Measurements from ENCODE around the gene SUPT3H.
A peak's percentile ranks its signal among the peaks of the same experiment; 100 is the strongest.
"Not testable (repeated sequence)": the region's sequence is repeated elsewhere in the genome, so short reads cannot be mapped to it uniquely, and the experiment has no call there.

Gene SUPT3H

DNA sequence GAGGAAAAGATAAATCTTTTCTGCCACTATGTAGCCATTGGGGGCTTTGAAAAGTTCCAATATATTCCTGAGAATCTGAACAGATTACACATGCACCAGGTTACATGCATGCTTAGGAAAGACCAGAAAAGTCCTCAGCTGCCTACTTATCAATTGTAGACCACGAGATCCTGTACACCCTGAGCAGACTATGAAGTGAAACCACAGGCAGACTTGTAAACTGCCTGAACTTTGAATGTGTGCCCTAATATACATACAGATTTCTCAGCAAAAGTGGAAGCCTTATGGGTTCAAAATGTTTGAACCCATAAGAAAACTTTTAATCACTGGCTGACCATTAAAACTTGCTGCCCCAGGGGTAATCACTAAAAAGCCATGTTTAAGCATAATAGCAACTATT is 323.1 kb downstream of the SUPT3H start:
- DNase-seq (ENCODE audit: low spot score) = no peak

DNA sequence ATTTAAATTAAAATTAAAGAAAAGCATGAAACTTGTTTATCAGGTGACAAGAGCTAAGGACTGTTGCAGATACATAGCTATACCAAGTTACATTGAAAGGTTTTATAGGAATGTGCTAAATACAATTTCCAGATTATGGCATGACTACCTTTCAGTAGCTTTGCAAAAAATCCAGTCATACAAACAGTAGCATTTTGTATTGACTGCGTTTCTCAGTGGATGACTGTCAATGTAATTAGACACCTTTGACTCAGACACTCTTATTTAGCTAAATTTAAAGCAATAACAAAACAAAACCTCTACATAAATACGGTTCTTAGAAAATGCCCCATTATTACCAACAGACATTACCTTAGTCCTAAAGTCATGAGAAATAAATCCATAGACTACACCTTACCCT is 325.4 kb downstream of the SUPT3H start:
- DNase-seq (ENCODE audit: low spot score) = no peak

DNA sequence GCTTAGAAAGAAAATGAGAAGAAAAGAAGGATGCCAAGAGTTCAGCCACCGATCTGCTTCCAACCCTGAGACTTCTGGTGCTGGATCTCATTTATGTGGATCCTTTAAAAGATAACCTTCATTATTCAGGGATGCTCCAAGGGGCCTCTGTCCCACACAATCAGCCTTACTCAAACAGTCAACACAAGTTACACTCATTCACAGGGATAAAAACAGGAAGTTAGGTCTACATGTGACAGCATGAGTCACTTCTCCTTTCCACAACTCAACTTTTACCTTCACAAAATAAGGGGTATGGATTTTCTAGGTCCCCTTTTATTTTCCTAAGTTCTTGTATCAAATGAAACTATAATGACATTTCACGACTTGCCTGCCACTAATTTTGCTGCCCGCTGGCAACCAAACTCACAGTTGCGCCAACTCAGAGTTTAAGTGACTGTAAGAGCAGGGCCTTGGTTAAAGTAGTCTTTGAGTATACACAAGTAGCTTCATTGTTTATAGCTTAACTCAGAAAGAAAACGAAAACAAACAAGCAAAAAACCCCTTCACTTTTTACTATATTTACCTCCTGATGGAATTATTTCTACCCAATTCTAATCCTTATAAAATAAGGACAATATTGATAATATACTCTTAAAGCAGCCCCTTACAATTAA is 328.4 kb downstream of the SUPT3H start:
- peak; percentile 56 for DNase-seq (ENCODE audit: low spot score)

DNA sequence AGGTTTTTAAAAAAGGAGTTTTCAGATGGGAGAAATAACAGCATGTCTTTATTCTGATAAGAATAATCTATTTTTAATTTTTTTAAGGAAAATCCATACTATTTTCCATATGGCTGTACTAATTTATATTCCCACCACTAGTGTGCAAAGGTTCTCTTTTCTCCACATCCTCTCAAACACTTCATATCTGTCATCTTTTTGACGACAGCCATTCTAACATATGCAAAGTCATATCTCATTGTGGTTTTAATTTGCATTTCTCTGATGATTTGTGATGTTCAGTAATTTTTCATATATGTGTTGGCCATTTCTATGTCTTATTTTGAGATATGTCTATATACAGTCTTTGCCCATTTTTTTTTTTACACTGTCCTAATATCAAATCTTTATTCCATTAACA is 330.2 kb downstream of the SUPT3H start:
- no peak for DNase-seq (ENCODE audit: low spot score)

DNA sequence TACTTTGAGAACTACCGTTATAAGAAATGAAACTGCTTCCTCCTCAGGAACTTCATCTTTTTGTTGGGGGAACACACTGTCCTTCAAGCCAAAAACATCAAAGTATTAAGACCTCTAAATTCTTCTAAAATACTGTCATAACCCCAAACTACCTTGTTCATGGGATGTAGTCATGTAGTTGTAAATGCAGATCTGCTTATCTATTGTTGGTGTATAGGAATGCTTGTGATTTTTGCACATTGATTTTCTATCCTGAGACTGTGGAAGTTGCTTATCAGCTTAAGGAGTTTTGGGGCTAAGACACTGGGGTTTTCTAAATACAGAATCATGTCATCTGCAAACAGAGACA is 332.5 kb downstream of the SUPT3H start:
- peak; percentile 61 for DNase-seq (ENCODE audit: low spot score)

DNA sequence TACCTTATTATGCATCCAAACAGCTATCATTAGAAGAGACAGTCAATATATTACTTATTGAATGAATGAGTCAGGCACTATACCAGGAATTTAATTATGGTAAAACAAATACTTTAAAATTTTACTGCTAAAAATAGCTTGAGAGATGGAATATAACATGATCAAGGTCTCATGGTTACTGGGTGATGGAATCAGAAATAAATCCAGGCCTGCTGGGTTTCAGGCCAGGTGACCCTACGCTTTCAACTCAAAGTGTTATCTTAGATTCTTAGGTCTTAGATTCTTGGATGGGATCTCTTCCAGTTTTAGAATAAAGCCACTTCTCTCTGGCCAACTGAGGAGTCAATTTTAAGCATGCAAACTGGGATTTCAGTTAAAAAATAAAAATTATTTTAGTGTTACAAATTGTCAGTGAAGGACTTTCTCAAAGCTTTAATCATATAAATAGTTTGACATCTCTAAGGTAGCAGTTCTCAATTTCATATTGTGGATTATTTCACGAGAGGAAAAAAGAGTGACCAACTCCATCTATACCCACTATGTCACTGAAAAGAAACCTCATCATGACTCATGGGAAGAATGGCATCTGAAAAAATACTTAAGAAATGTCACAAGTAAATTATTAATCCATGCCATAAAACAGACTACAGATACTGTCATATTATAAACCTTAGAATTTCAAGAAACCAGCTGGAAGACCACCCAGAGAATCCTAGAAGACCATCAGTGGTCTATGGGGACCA is 333.1 kb downstream of the SUPT3H start:
- peak; percentile 78 for DNase-seq (ENCODE audit: low spot score)

DNA sequence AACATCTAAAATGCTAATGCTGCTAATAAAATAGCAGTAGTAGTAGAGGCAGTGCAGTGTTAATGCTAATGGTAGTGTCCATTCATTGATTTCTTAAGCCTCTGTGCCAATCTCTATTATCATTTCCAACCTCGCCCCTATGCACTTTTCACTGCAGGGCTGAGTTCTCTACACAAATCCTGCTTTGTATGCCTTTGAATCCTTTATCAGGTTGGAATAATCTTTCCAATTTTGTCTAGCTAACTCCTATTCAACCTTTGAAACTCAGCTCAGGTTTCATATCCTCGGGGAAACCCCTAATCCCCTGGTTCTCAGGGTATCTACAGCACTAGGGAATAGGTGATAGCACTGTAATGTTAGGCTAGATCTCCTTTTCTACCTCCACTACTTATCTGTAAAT is 333.6 kb downstream of the SUPT3H start:
- DNase-seq (ENCODE audit: low spot score) = peak; percentile 24

DNA sequence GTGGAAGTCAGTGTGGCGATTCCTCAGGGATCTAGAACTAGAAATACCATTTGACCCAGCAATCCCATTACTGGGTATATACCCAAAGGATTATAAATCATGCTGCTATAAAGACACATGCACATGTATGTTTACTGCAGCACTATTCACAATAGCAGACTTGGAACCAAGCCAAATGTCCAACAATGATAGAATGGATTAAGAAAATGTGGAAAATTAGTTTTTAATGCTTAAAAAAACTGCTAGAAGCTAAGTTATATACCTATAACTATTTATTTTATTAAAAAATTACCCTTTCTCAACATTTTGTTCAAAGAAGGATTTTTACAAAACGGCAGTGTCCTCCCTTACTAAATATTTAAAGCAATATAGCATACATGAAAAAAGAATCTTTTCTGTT is 335.1 kb downstream of the SUPT3H start:
- DNase-seq (ENCODE audit: low spot score) = not testable (repeated sequence)

DNA sequence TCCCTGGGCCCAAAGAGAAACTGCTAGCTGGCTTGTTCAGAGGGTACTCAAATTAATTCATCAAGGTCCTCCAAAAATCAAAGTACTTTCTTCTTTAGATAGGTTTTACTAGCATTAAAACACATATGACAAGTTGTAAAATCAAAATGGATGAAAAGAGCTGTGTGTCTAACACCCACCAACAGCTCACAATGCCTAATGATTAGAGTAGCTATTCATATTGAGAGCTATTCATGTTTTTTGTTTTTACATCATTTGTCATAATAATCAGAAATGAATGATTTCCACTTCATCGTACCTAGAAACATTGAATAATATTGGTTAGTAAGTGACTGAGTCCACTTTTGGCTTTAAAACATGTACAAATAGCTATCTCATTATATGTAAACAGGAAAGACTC is 339.5 kb downstream of the SUPT3H start:
- no peak for DNase-seq (ENCODE audit: low spot score)

DNA sequence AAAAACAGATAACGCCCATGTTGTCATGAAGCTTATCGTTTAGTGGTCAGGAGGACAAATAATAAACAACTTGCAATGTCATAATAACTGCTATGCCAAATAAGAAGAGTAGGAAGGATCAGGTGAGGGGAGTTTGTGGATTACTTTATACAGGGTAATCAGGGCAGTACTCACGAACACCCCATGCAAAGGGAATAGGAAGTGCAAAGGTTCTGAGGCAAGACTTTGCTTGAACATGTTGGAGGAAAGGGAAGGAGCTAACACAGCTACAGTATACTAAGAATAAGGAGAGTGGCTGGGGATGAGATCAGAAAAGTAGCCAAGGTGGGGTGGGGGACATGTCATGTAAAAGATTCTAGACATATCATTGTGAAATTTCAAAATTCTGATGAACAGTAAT is 341.6 kb downstream of the SUPT3H start:
- DNase-seq (ENCODE audit: low spot score) = no peak

DNA sequence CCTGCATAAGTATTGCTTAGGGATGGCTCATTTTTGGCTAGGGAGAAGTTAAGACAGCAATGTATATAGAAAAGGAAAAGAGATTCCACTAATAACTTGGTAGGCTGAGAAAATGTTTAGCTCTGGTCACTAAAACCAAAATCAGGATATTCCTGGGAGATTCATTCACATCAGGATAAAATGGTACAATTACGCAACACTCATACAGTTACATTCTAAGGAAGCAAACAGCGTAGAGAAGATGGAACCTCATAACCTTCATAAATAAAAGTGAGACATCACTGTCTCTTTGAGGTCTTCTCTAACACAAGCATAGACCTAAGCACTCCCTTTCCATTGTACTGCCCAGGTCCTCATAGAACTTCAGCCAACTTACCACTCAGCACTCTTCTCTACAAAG is 345.3 kb downstream of the SUPT3H start:
- DNase-seq (ENCODE audit: low spot score) = no peak

DNA sequence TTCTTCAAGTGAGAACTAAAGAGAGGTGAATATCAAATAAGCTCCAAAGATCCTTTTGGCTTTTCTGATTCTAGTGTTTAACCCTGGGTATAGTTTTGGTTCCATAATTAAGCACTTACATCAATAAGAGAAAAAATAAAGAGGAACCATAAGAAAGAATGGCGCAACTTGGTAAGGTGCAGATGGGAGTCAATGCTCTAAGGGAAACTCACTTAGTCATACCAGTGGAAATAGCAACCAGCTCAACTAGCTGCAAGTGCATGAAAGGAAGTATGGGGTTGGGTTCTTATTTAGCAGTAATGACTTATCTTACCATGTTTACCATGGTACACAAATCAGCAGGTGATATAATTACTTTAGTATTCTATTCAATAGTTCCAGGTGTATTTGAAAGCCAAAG is 346.1 kb downstream of the SUPT3H start:
- DNase-seq (ENCODE audit: low spot score) = no peak

DNA sequence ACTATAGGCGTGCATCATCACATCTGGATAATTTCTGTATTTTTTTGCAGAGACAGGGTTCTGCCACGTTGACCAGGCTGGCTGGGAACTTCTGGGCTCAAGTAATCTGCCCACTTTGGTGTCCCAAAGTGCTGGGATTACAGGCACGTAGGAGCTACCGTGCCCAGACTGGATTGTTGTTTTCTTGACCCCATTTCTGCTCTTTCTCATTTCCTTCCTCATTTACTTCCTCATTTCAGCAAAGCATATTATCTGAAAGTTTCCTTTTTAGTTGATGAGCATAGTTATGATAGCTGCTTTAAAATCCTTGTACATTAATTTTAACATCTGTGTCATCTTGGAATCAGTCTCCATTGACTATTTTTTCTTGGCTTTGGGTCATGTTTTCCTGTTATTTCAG is 350.6 kb downstream of the SUPT3H start:
- DNase-seq (ENCODE audit: low spot score) = no peak

DNA sequence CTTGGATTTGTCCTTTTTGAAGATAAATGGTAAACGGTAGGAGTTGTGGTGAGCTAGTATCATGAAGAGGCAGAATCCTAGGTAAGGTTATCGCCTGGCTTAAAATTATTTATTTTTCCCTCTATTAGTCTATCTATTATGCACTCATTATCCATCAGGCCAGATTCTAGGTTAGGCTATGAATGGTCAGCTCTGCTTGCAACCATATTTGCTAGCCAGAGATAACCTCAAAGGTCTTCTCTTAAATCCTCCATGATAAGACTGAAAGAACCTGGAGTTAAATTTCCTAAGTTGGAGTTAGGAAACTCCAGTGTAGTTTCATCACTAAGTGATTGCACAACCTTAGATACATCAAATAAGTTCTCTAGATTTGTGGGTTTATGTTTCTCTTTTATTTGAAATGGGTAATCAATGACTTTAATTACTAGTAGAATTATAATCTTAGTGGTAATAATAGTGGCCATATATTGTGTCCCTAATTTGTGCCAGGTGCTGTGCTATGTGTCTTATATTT is 351.7 kb downstream of the SUPT3H start:
- DNase-seq (ENCODE audit: low spot score) = no peak

DNA sequence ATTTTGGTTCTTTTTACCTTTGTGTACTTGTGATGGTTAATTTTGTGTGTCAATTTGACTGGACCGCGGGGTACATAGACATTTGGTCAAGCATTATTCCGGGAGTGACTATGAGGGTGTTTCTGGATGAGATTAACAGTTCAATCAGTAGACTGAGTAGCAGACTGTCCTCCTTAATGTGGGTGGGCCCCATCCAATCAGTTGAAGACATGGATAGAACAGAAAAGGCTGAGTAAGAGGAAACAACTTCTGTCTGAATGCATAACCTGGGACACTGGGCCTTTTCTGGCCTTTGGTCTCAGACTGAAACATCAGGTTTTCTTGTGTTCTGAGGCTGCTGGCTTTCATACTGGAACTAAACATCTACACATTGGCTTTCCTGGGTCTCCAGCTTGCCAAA is 353.1 kb downstream of the SUPT3H start:
- no peak for DNase-seq (ENCODE audit: low spot score)

DNA sequence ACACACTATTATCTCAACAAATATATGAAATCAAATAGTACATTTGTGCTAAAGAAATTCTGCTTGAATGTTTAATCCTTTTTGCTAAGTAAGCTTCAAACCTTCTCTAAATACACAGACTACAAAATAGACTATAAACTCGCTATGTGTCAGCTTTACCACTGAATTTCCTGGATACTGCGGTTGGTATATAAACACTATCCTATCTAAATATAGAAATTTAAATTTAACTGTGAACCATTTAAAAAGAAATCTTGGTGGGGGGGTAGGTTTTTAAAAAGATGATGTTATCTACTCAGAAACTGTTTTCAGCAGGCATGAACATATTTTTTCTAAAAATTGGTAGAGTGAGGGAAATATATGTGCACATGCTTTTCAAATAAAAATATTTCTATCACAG is 356.1 kb downstream of the SUPT3H start:
- no peak for DNase-seq (ENCODE audit: low spot score)

DNA sequence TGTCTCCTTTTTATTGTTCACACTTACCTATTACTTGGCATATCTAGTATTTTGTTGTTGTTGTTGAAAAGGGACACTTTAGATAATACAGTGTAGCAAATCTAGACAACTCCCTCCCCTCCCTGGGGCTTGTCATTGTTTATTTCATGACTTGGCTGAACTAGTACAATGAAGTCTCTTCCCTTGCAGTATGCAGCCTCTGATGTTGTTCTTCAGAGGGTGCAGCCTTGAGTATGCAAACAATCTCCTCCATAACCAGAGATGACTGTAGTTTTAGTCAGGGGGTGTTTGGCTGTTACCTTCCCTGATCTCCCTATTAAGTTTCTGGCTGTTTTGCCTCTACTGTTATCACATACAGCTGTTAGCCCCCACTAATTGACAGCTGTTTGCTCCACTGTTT is 365.0 kb downstream of the SUPT3H start:
- no peak for DNase-seq (ENCODE audit: low spot score)

DNA sequence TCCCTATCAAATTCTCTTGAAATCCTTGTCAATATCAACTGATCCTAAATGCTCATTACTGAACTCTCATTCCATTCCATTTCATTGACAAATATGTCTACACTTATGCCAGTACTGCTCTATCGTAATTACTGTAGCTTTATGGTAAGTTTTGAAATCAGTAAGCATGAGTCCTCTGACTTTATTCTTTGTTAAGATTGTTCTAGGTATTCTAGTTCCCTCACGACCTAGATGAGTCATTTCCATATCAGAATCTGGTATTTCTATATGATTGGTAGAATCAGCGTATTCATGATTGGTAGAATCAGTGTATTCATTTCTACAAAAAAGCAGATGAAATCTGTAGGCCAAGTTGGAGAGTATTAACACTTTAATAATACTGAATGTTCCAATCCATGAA is 368.2 kb downstream of the SUPT3H start:
- no peak for DNase-seq (ENCODE audit: low spot score)

DNA sequence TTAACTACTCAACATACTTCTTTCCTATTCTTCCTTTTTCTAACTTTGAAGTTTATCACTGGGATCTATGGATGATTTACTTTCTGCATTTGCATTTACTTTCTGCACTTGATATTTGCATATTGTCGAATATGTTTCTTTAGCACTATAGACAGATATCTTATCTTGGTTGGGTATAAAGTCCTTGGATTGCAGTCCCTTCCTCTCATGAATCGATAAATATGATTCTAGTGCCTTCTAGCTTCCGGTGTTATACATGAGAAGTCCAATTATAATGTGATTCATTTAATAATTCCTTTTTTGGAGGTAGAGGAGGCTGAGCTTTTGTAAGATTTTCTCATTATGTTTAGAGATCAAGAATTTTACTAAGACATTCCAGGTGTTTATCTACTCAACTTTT is 370.8 kb downstream of the SUPT3H start:
- DNase-seq (ENCODE audit: low spot score) = no peak

DNA sequence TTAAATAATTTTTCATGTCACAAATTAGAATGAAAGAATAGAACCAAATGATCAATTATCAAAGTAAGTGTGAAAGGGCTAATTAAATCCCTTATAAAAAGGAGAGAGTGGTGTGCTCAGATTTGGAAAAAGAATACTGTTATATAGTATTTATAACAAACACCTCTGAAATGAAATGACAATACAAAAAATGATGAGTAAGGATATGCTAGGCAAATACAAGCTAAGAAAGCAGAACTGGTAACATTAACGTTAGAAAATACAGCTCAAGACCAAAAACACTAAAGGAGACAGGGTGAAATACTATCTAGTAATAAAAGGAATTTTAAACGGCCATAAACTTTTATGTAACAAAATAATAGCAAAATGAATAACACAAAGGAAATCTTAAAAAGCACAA is 373.8 kb downstream of the SUPT3H start:
- DNase-seq (ENCODE audit: low spot score) = no peak

DNA sequence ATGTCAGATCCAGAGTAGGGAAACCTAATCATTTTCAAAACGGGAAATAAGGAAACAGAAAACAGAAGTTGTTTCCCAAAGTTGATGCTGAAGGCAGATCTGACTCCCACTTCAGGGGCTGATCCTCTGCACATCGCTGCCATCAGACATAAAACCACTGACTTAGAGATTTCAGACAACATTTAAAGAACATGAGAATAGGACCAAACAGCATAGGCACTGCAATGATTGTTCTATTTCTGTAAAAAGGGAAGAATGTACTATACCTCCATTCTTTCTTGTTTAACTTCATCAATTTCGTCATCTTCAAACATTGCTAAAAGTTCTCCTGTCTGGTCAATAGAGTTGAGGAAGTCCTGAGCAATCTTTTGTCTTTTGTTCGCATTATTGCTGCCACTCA is 374.3 kb downstream of the SUPT3H start:
- no peak for DNase-seq (ENCODE audit: low spot score)

DNA sequence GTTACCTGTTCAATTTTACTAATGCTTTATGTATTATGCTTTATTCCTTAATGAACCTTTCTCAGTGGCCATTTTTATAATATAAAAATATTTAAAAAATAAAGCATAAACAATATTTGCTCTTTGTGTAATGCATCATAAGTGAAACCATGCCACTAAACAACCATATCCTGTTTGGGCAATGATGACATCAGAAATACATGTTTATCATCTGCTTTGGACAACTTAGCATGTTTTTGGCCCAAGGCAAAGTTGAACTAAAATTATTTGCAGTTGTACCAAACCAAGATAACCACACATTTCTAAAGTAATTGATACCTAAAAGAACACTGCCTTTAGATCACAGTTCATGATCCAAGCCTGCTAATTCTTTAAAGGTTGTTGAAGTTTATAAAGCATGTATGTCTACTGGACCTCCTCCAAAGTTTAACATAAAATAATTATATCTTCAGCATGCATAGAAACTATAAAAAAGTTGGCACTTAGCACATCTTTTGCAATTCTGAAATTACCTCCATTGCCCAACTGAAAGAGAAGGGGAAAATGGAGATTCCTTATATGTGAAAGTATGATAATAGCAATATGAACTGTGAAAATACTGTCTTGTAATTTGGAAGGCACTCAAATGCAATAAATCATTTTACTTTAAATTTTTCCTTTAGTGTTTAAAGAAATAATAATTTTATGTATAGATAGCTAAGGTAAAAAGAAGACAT is 375.2 kb downstream of the SUPT3H start:
- no peak for DNase-seq (ENCODE audit: low spot score)

DNA sequence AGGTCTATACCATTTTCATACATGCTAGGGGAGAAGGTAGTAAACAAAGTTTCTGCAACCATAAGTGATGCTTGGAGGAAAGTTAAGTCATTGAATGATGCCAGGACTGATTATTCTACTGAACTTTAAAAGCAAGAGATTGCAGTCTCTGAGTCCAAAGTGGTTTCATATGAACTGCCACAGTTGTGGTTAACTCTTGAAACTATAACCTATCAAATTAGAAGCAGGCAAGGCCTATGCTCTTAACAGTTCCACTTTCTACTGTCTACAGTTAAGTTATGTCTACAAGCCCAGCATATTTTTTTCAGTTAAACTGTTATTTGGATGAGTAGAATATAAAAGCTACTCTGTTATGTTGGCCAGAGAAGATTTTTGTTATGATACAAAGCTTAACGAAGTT is 376.1 kb downstream of the SUPT3H start:
- DNase-seq (ENCODE audit: low spot score) = no peak

All from kidney tubule cell (primary cell).